ENCODE data around the gene ZBTB38. TPM values are rescaled to one million over a fixed set of nuclear protein-coding genes. Genes with fewer than 3 reads are reported as not detected.

ZBTB38 gene
- total RNA-seq, 3 donors from 2014 or later: 126 to 238 (median 138) TPM

- intact Hi-C loops (cut with DNase I; ENCODE audit: low total_unique reads): no loop called here
- Histone ChIP-seq H3K36me3 (no peaks in the 10 kb centered on the region), H3K27ac (peak overlapping the region; percentile 86 to 99), H3K4me1 (peaks cover 0 to 9% of the 10 kb centered on the region in 2 donors), H3K9me3 (peaks cover 0 to 4% of the 10 kb centered on the region in 2 donors), H3K4me3 (no peak overlapping the region), H3K27me3 (no peaks in the 10 kb centered on the region)
- DNase-seq (ENCODE audit: low spot score in 2 of 2): no peak
- TF ChIP-seq CTCF (IDR thresholded peaks at IDR 0.05) (no peak), POLR2AphosphoS5 (IDR thresholded peaks at IDR 0.05) (no peak), POLR2A (IDR thresholded peaks at IDR 0.05) (no peak)
Observed at GRCh38 chr3:141400073-141400971, 32.0 kb downstream of the ZBTB38 start.

- no peak overlapping the region for H3K4me3 ChIP-seq
- intact Hi-C loops (cut with DNase I; ENCODE audit: low total_unique reads): no loop called here
- TF ChIP-seq CTCF (IDR thresholded peaks at IDR 0.05): no peak
- no peak for TF ChIP-seq POLR2AphosphoS5 (IDR thresholded peaks at IDR 0.05)
- TF ChIP-seq POLR2A (IDR thresholded peaks at IDR 0.05): no peak
- no peaks in the 10 kb centered on the region for H3K36me3 ChIP-seq
- H3K4me1 ChIP-seq: peaks cover 0 to 9% of the 10 kb centered on the region in 2 donors
- peak overlapping the region; percentile 86 to 99 for H3K27ac ChIP-seq
- no peak for DNase-seq (ENCODE audit: low spot score in 2 of 2)
- H3K9me3 ChIP-seq: peaks cover 0 to 4% of the 10 kb centered on the region in 2 donors
- H3K27me3 ChIP-seq: no peaks in the 10 kb centered on the region
Observed at GRCh38 chr3:141401095-141401494, 32.8 kb downstream of the ZBTB38 start.

GRCh38 chr3:141401573-141402475, 33.5 kb downstream of the ZBTB38 start:
- Histone ChIP-seq H3K27ac (peak overlapping the region; percentile 99), H3K9me3 (peaks cover 0 to 1% of the 10 kb centered on the region in 2 donors), H3K27me3 (no peaks in the 10 kb centered on the region), H3K36me3 (no peaks in the 10 kb centered on the region), H3K4me1 (peaks cover 0 to 9% of the 10 kb centered on the region in 2 donors), H3K4me3 (peak overlapping the region; percentile 72 to 82 (median 77))
- no peak for DNase-seq (ENCODE audit: low spot score in 2 of 2)
- TF ChIP-seq CTCF (IDR thresholded peaks at IDR 0.05) (no peak), POLR2AphosphoS5 (IDR thresholded peaks at IDR 0.05) (peak; percentile 35 to 52 (median 35))
- intact Hi-C loops (cut with DNase I; ENCODE audit: low total_unique reads): no loop called here

- DNase-seq (ENCODE audit: low spot score in 2 of 2): peak; percentile 62 to 71
- H3K27me3 ChIP-seq: no peaks in the 10 kb centered on the region
- H3K4me3 ChIP-seq: peak overlapping the region; percentile 72 to 82 (median 77)
- no peaks in the 10 kb centered on the region for H3K9me3 ChIP-seq
- no peaks in the 10 kb centered on the region for H3K36me3 ChIP-seq
- TF ChIP-seq POLR2AphosphoS5 (IDR thresholded peaks at IDR 0.05): peak; percentile 41 to 63 (median 48)
- TF ChIP-seq POLR2A (IDR thresholded peaks at IDR 0.05): no peak
- peak overlapping the region; percentile 99 for H3K27ac ChIP-seq
- intact Hi-C loops (cut with DNase I; ENCODE audit: low total_unique reads): no loop called here
- H3K4me1 ChIP-seq: peaks cover 3 to 9% of the 10 kb centered on the region in 2 donors
Observed at GRCh38 chr3:141402476-141403171, 34.3 kb downstream of the ZBTB38 start.

- intact Hi-C loops (cut with DNase I; ENCODE audit: low total_unique reads): no loop called here
- peak overlapping the region; percentile 72 to 82 (median 77) for H3K4me3 ChIP-seq
- H3K36me3 ChIP-seq: no peaks in the 10 kb centered on the region
- no peaks in the 10 kb centered on the region for H3K27me3 ChIP-seq
- TF ChIP-seq POLR2AphosphoS5 (IDR thresholded peaks at IDR 0.05) (no peak), CTCF (IDR thresholded peaks at IDR 0.05) (no peak), POLR2A (IDR thresholded peaks at IDR 0.05) (no peak)
- no peaks in the 10 kb centered on the region for H3K9me3 ChIP-seq
- peaks cover 3 to 9% of the 10 kb centered on the region in 2 donors for H3K4me1 ChIP-seq
- H3K27ac ChIP-seq: peak overlapping the region; percentile 99
- DNase-seq (ENCODE audit: low spot score in 2 of 2): no peak
Observed at GRCh38 chr3:141403576-141403975, 35.3 kb downstream of the ZBTB38 start.

Data from breast epithelium (tissue), 4 donors.